Smooth muscle cell (in vitro differentiated cells): Measurements from ENCODE around the gene GPC6. TPM values are rescaled to one million over a fixed set of nuclear protein-coding genes. Genes with fewer than 3 reads are reported as not detected.

Experiments used
- DNase-seq: peaks from one replicate; lab custom pipeline; 2025; ENCODE audit not compliant: unreplicated experiment; lab: John Stamatoyannopoulos, UW
- H2AFZ ChIP-seq: fragments of 200-600 bp; sonication (generic); 2 replicates; pipeline ENCODE4 v1.6.0; 2016; ENCODE audit warnings: antibody characterized with exemption, low read depth, mild to moderate bottlenecking
- H3F3A ChIP-seq: fragments of 200-600 bp; sonication (generic); 2 replicates; pipeline ENCODE4 v1.6.0; 2017; ENCODE audit warnings: antibody characterized with exemption, low read depth
- H3K27ac ChIP-seq: fragments of 200-600 bp; sonication (generic); 2 replicates; pipeline ENCODE4 v1.5.1; 2016; ENCODE audit warnings: low read depth, mild to moderate bottlenecking
- H3K27me3 ChIP-seq: fragments of 200-600 bp; sonication (generic); 2 replicates; pipeline ENCODE4 v1.6.1; 2016; ENCODE audit warnings: low read depth, mild to moderate bottlenecking
- H3K36me3 ChIP-seq: fragments of 200-600 bp; sonication (generic); 2 replicates; pipeline ENCODE4 v1.5.1; 2016; ENCODE audit warnings: low read depth
- H3K4me1 ChIP-seq: fragments of 200-600 bp; sonication (generic); 2 replicates; pipeline ENCODE4 v1.5.1; 2016; ENCODE audit warnings: low read depth
- H3K4me2 ChIP-seq: fragments of 200-600 bp; sonication (generic); 2 replicates; pipeline ENCODE4 v1.6.0; 2016; ENCODE audit warnings: mild to moderate bottlenecking
- H3K4me3 ChIP-seq: fragments of 200-600 bp; sonication (generic); 2 replicates; pipeline ENCODE4 v1.5.1; 2016; ENCODE audit warnings: mild to moderate bottlenecking
- H3K79me2 ChIP-seq: fragments of 200-600 bp; sonication (generic); 2 replicates; pipeline ENCODE4 v1.6.0; 2016; ENCODE audit warnings: low read depth, mild to moderate bottlenecking
- H3K9ac ChIP-seq: fragments of 200-600 bp; sonication (generic); 2 replicates; pipeline ENCODE4 v1.6.0; 2016; ENCODE audit warnings: low read depth
- H3K9me3 ChIP-seq: fragments of 200-600 bp; sonication (generic); replicated peaks from 2 replicates; pipeline ENCODE4 v1.5.1; 2016; ENCODE audit warnings: low read depth
- H4K20me1 ChIP-seq: fragments of 200-600 bp; sonication (generic); 2 replicates; pipeline ENCODE4 v1.6.0; 2016; ENCODE audit warnings: low read depth
- WGBS: methylation state at CpG from one replicate; pipeline ENCODE4 v1.1.7; 2016; ENCODE audit warnings: low lambda C conversion rate; 5-methylcytosine and 5-hydroxymethylcytosine counted together
- polyA plus RNA-seq: library from polyadenylated mRNA; unstranded; fragments of >200 nt; fragmentation: Nextera tagmentation; extraction: Ambion mirVana; gene quantifications from 2 replicates; pipeline ENCODE4 v1.2.1, GENCODE V29; 2016
- total RNA-seq: library from RNA; depleted of rRNA; stranded (reverse); fragments of >200 nt; gene quantifications from 2 replicates; pipeline ENCODE4 v1.2.3, GENCODE V29; 2014
- TF ChIP-seq, protein P1 (sequence below): fragments of 200-600 bp; sonication (generic); IDR thresholded peaks from 2 replicates; pipeline ENCODE4 v1.5.1; 2017; ENCODE audit warnings: borderline replicate concordance, mild to moderate bottlenecking, antibody characterized with exemption; ENCODE audit not compliant: insufficient read depth, poor library complexity, severe bottlenecking

The GPC6 gene
- total and polyA plus RNA-seq, 2 experiments from 2014 or later: 19.7 to 68.5 TPM

DNA sequence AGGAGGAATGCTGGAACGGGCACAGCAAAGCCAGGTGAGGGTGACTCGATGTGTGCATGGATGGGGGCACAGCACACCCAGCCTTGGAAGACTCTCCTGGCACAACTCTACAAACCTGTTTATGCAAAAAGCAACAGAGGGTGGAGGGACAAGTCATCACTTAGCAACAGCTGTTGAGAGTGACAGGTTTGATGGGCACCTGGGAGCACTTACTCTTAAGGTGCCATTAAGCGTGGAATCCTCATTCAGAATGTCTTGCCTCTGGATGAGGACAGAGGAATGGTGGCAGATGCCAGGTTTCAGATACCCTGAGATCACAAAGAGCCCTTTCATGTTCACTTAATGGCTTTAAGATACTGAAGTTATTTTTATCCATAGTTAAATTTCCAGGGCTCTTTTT is 1155.9 kb downstream of the GPC6 start:
- no peak overlapping the region for H2AFZ ChIP-seq
- H3K27ac ChIP-seq: no peak overlapping the region
- no peak overlapping the region for H3K4me2 ChIP-seq
- H3K79me2 ChIP-seq: no peaks in the 10 kb centered on the region
- no peak overlapping the region for H3K4me3 ChIP-seq
- no peaks in the 10 kb centered on the region for H3K27me3 ChIP-seq
- WGBS: 94% methylated on average over 3 of the region's 3 CpGs
- H4K20me1 ChIP-seq: no peaks in the 10 kb centered on the region
- no peak overlapping the region for H3K9ac ChIP-seq
- H3K36me3 ChIP-seq: no peaks in the 10 kb centered on the region
- DNase-seq: no peak
- H3K9me3 ChIP-seq: no peaks in the 10 kb centered on the region
- H3F3A ChIP-seq: no peaks in the 10 kb centered on the region
- no peaks in the 10 kb centered on the region for H3K4me1 ChIP-seq
- TF ChIP-seq, protein P1, sequence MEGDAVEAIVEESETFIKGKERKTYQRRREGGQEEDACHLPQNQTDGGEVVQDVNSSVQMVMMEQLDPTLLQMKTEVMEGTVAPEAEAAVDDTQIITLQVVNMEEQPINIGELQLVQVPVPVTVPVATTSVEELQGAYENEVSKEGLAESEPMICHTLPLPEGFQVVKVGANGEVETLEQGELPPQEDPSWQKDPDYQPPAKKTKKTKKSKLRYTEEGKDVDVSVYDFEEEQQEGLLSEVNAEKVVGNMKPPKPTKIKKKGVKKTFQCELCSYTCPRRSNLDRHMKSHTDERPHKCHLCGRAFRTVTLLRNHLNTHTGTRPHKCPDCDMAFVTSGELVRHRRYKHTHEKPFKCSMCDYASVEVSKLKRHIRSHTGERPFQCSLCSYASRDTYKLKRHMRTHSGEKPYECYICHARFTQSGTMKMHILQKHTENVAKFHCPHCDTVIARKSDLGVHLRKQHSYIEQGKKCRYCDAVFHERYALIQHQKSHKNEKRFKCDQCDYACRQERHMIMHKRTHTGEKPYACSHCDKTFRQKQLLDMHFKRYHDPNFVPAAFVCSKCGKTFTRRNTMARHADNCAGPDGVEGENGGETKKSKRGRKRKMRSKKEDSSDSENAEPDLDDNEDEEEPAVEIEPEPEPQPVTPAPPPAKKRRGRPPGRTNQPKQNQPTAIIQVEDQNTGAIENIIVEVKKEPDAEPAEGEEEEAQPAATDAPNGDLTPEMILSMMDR: no peak

DNA sequence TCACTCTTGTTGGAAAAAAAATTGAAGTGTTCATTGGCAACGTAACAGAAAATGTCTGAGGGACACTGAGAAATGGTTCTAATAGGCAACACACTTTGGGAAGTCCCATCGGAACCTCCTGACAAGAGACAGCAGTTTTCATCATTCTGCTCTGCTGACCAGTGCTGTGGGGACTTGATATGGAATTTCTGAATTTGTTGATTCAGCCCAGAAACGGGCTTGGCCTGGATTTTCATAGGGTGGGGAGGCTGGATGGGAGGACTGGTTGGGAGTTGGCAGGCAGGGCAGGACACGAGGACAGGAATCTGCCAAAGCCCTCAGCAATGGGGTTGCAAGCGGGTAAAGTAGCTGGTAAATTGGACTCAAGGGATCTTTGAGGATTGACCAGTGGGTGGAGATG is 1156.4 kb downstream of the GPC6 start:
- TF ChIP-seq, protein P1: no peak
- no peak overlapping the region for H3K4me2 ChIP-seq
- no peak for DNase-seq
- no peak overlapping the region for H3K4me3 ChIP-seq
- no peaks in the 10 kb centered on the region for H3F3A ChIP-seq
- H3K9ac ChIP-seq: no peak overlapping the region
- H3K4me1 ChIP-seq: no peaks in the 10 kb centered on the region
- no peaks in the 10 kb centered on the region for H3K79me2 ChIP-seq
- no peaks in the 10 kb centered on the region for H4K20me1 ChIP-seq
- no peak overlapping the region for H2AFZ ChIP-seq
- no peaks in the 10 kb centered on the region for H3K27me3 ChIP-seq
- no peaks in the 10 kb centered on the region for H3K9me3 ChIP-seq
- H3K27ac ChIP-seq: no peak overlapping the region
- 93% methylated on average over 5 of the region's 5 CpGs for WGBS
- H3K36me3 ChIP-seq: no peaks in the 10 kb centered on the region

DNA sequence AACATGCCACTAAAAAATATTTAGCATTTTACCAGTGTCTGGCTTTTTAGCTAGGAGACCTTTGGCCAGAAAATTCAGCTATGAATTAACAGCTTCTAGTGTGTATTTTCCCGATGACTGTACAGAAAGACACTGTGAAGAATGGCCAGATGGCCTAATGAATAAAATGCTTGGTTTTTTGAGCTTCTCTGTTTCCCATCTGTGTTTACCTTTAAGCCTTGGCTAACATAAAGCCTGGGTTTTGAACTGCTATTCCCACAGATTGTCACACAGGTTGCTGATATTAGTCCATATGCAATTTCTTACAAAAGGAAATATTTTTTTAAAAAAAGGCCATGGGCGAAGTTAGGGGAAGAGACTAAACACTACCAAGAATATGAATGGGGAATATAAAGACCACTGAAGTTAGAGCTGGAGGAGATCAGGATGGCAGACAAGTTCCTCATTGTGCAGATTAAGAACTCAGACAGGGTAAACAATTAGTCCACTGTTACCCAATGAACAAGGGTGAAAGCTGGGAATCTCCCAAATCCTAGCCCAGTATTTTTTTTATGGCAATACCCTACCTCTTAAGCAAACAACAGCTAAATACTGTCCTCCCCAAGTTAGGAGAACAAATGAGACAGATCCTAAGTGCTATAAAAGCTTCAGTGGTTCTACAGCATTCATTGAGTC is 1157.8 kb downstream of the GPC6 start:
- TF ChIP-seq, protein P1: no peak
- Histone ChIP-seq H3K27ac (no peak overlapping the region), H3K79me2 (no peaks in the 10 kb centered on the region), H3K36me3 (no peaks in the 10 kb centered on the region), H3K4me3 (no peak overlapping the region), H4K20me1 (no peaks in the 10 kb centered on the region), H3F3A (no peaks in the 10 kb centered on the region), H3K9ac (no peak overlapping the region), H3K9me3 (no peaks in the 10 kb centered on the region), H3K4me2 (no peak overlapping the region), H3K27me3 (no peaks in the 10 kb centered on the region), H3K4me1 (no peaks in the 10 kb centered on the region), H2AFZ (no peak overlapping the region)
- no peak for DNase-seq
- WGBS: 75% methylated on average over 2 of the region's 2 CpGs

DNA sequence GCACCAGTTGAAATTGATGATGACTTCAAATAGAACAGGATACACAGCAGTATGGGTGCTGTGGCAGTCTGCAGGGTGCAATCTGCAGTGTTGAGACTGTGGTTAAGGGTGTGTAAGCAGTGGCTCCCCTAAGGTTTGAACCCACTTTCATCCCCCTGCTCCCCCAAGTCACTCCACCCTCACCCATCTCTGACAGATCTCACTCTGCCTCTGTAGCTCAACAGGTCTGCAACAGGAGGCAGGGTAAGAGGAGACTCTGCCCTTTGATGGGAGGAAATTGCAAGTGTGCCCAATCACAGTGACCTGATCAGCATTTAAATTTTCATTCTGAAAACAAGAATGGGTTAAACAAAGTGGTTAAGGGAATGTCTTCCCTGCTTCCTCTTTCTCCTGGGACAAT is 1160.4 kb downstream of the GPC6 start:
- H3K9me3 ChIP-seq: no peaks in the 10 kb centered on the region

More for the DNA sequence above, 1160.4 kb downstream of the GPC6 start:
- Histone ChIP-seq H3K4me1 (no peaks in the 10 kb centered on the region), H3K79me2 (no peaks in the 10 kb centered on the region), H3K4me2 (no peak overlapping the region), H3K9ac (no peak overlapping the region), H3F3A (no peaks in the 10 kb centered on the region), H3K4me3 (no peak overlapping the region), H3K36me3 (no peaks in the 10 kb centered on the region), H2AFZ (no peak overlapping the region), H3K27me3 (no peaks in the 10 kb centered on the region), H3K27ac (no peak overlapping the region), H4K20me1 (no peaks in the 10 kb centered on the region)
- TF ChIP-seq, protein P1: no peak
- no peak for DNase-seq
